Measurements from ENCODE around the gene CLMN. TPM values are rescaled to one million over a fixed set of nuclear protein-coding genes. Genes with fewer than 3 reads are reported as not detected.

The CLMN gene
- polyA plus RNA-seq, 2 donors, result 1.6 to 2.3 TPM

DNA sequence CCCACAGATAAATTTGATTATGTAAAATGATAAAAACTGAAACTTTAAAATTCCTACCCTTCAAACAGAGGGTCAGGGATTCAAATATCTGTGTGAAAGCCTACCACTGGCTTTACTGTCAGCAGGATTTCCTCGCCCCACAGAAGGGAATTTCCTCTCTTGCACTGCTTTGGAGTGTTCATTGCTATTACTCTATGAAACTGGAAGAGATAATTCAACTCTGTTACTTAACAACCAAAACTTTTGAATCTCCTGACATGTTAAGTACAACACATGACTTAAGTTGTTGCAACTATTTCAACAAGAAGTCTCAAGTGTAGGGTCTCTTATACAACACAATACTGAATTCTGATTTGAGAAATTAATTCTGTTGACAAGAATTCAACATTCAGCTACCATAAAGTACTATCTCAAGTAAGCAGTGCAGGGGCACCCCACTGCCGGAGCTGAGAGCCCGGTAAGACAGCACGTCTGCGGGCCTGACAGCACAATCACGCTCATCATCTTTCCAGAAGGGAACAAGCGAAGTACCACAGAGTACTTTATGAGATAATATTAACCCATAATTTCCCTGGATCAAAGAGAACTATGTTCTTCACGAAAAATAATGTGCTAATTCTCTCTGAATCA is 185.3 kb downstream of the CLMN start:
- Histone ChIP-seq H3K36me3 (ENCODE audit: control insufficient read depth in 2 of 2, insufficient read depth in 2 of 2, low read length in 1 of 2) (peaks cover 2 to 4% of the 10 kb centered on the region in 2 donors), H3K9me3 (ENCODE audit: control insufficient read depth in 2 of 2, insufficient read depth in 1 of 2, low read depth in 1 of 2, low read length in 1 of 2) (no peaks in the 10 kb centered on the region), H3K27me3 (ENCODE audit: control insufficient read depth in 1 of 2, insufficient read depth in 2 of 2, low read length in 2 of 2) (no peaks in the 10 kb centered on the region), H3K4me3 (ENCODE audit: low read depth in 1 of 2, low read length in 2 of 2) (no peak overlapping the region), H3K27ac (ENCODE audit: low read depth in 2 of 2, low read length in 1 of 2) (no peak overlapping the region), H3K4me1 (ENCODE audit: control insufficient read depth in 2 of 2, insufficient read depth in 2 of 2, low read length in 1 of 2) (peaks cover 0 to 2% of the 10 kb centered on the region in 2 donors)
- 87 to 90% methylated on average over 8 of the region's 8 CpGs for whole genome bisulfite sequencing, 2 donors

DNA sequence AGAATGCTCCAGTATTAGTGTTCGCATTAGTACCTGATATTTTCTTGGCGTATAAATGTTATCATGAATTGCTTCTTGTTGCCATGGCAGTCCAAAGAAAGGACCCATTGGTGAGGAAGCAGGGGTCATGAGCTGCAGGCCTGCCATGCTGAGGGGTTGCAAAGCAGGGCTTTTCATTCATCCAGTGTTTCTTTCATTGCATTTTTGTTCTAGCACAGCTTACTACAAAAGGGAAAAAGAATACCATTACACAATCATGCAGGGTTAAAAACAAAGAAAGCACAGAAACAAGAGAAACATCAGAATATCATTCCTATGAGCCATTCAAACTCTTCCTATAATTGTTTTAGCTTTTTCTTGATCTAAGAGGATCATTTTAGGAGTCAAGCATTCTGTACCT is 186.4 kb downstream of the CLMN start:
- H3K27me3 ChIP-seq (ENCODE audit: control insufficient read depth in 1 of 2, insufficient read depth in 2 of 2, low read length in 2 of 2), result no peaks in the 10 kb centered on the region
- H3K27ac ChIP-seq (ENCODE audit: low read depth in 2 of 2, low read length in 1 of 2), result no peak overlapping the region
- 92 to 93% methylated on average over 2 of the region's 2 CpGs for WGBS, 2 donors
- no peak overlapping the region for H3K4me3 ChIP-seq (ENCODE audit: low read depth in 1 of 2, low read length in 2 of 2)
- H3K9me3 ChIP-seq (ENCODE audit: control insufficient read depth in 2 of 2, insufficient read depth in 1 of 2, low read depth in 1 of 2, low read length in 1 of 2), result no peaks in the 10 kb centered on the region
- peaks cover 0 to 2% of the 10 kb centered on the region in 2 donors for H3K4me1 ChIP-seq (ENCODE audit: control insufficient read depth in 2 of 2, insufficient read depth in 2 of 2, low read length in 1 of 2)
- peaks cover 2 to 4% of the 10 kb centered on the region in 2 donors for H3K36me3 ChIP-seq (ENCODE audit: control insufficient read depth in 2 of 2, insufficient read depth in 2 of 2, low read length in 1 of 2)

DNA sequence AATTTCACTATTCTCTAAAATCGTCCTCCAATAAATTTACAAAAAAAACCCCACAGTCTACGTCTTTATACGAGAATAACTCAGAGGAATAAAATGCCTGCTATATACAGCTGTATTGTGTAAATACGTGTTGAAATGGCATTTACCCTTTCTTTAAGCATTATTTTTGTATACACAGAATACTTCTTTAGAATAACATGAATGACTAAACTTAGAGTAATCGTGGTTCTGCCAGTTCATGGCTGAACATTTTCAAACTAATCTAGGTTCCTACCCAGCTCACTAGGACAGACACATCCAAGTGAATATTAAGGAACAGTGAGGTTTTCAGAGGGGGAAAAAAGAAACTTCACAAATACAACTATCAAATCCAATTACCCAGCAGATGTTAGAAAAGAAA is 186.9 kb downstream of the CLMN start:
- H3K27me3 ChIP-seq (ENCODE audit: control insufficient read depth in 1 of 2, insufficient read depth in 2 of 2, low read length in 2 of 2), result no peaks in the 10 kb centered on the region
- no peak overlapping the region for H3K27ac ChIP-seq (ENCODE audit: low read depth in 2 of 2, low read length in 1 of 2)
- no peaks in the 10 kb centered on the region for H3K9me3 ChIP-seq (ENCODE audit: control insufficient read depth in 2 of 2, insufficient read depth in 1 of 2, low read depth in 1 of 2, low read length in 1 of 2)
- peaks cover 2 to 4% of the 10 kb centered on the region in 2 donors for H3K36me3 ChIP-seq (ENCODE audit: control insufficient read depth in 2 of 2, insufficient read depth in 2 of 2, low read length in 1 of 2)
- H3K4me3 ChIP-seq (ENCODE audit: low read depth in 1 of 2, low read length in 2 of 2), result no peak overlapping the region
- H3K4me1 ChIP-seq (ENCODE audit: control insufficient read depth in 2 of 2, insufficient read depth in 2 of 2, low read length in 1 of 2), result peaks cover 0 to 2% of the 10 kb centered on the region in 2 donors
- 83 to 86% methylated on average over 5 of the region's 5 CpGs for WGBS, 2 donors

Other genes starting within 250 kb of the CLMN start
- 10 to 100 TPM in 1 of 2 donors, 1 to 10 TPM in 1; 9.2 to 10.2 TPM for gene DICER1, start 162.4 kb downstream of the CLMN start, polyA plus RNA-seq
- under 1 TPM; 0.48 to 0.73 TPM for gene SYNE3, start 196.7 kb upstream of the CLMN start, polyA plus RNA-seq
- gene GLRX5, start 215.1 kb upstream of the CLMN start, polyA plus RNA-seq, result 10 to 100 TPM; 24.2 to 28.3 TPM

Data from esophagus (tissue), 2 donors.